Measurements from ENCODE around the gene SWAP70. TPM values are rescaled to one million over a fixed set of nuclear protein-coding genes. Genes with fewer than 3 reads are reported as not detected.

SWAP70 gene
- total and polyA plus RNA-seq, 9 of the 15 experiments (the other 6 are each of a cell fraction or from before 2014, with no cell fraction given) = 1.7 to 4.9 (median 3.9) TPM

DNA sequence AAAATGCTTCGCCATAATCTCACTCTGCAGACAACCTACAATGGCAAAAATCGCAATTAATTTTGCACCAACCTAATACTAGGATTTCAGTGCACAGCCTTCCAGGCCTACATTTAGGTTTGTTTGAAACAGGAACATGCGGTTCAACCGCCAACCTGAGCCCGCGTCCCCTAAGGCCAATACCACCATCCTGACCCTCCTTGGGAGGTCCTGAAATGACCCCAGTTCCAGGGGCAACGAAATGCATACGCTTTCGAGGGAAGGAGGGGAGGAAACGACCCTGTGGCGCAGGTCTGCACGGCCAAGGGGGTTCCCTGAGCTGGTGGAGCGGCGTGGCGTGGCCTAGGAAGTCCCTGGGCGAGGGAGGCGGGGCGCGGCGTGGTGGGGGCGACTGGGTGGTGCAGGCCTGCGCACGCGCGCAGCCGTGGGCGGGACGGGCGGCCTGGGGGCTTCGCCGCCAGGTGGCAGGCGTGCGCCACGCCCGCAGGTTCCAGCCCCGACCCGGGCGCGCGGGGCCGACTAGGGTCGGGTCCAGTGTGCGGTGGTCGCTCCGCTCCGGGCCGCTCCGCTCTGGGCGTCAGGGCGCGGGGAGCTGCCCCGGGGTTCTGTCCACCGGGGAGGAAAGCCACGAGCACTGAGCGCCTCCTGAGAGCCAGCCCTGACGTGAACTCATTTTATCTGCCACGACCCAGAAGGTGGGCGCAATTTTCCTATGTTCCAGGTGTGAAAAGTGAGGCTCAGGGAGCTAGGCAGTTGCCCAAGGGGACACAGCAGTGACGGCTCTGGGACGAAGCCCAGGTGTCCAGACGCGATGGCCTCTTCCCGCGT lies 94.1 kb downstream of the SWAP70 start (continued):
- TF ChIP-seq, protein P1, sequence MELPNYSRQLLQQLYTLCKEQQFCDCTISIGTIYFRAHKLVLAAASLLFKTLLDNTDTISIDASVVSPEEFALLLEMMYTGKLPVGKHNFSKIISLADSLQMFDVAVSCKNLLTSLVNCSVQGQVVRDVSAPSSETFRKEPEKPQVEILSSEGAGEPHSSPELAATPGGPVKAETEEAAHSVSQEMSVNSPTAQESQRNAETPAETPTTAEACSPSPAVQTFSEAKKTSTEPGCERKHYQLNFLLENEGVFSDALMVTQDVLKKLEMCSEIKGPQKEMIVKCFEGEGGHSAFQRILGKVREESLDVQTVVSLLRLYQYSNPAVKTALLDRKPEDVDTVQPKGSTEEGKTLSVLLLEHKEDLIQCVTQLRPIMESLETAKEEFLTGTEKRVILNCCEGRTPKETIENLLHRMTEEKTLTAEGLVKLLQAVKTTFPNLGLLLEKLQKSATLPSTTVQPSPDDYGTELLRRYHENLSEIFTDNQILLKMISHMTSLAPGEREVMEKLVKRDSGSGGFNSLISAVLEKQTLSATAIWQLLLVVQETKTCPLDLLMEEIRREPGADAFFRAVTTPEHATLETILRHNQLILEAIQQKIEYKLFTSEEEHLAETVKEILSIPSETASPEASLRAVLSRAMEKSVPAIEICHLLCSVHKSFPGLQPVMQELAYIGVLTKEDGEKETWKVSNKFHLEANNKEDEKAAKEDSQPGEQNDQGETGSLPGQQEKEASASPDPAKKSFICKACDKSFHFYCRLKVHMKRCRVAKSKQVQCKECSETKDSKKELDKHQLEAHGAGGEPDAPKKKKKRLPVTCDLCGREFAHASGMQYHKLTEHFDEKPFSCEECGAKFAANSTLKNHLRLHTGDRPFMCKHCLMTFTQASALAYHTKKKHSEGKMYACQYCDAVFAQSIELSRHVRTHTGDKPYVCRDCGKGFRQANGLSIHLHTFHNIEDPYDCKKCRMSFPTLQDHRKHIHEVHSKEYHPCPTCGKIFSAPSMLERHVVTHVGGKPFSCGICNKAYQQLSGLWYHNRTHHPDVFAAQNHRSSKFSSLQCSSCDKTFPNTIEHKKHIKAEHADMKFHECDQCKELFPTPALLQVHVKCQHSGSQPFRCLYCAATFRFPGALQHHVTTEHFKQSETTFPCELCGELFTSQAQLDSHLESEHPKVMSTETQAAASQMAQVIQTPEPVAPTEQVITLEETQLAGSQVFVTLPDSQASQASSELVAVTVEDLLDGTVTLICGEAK (IDR thresholded peaks at IDR 0.05) = no peak
- TF ChIP-seq, protein P1 (CRISPR knock-in tag; IDR thresholded peaks at IDR 0.05) = no peak
- TF ChIP-seq, protein P2, sequence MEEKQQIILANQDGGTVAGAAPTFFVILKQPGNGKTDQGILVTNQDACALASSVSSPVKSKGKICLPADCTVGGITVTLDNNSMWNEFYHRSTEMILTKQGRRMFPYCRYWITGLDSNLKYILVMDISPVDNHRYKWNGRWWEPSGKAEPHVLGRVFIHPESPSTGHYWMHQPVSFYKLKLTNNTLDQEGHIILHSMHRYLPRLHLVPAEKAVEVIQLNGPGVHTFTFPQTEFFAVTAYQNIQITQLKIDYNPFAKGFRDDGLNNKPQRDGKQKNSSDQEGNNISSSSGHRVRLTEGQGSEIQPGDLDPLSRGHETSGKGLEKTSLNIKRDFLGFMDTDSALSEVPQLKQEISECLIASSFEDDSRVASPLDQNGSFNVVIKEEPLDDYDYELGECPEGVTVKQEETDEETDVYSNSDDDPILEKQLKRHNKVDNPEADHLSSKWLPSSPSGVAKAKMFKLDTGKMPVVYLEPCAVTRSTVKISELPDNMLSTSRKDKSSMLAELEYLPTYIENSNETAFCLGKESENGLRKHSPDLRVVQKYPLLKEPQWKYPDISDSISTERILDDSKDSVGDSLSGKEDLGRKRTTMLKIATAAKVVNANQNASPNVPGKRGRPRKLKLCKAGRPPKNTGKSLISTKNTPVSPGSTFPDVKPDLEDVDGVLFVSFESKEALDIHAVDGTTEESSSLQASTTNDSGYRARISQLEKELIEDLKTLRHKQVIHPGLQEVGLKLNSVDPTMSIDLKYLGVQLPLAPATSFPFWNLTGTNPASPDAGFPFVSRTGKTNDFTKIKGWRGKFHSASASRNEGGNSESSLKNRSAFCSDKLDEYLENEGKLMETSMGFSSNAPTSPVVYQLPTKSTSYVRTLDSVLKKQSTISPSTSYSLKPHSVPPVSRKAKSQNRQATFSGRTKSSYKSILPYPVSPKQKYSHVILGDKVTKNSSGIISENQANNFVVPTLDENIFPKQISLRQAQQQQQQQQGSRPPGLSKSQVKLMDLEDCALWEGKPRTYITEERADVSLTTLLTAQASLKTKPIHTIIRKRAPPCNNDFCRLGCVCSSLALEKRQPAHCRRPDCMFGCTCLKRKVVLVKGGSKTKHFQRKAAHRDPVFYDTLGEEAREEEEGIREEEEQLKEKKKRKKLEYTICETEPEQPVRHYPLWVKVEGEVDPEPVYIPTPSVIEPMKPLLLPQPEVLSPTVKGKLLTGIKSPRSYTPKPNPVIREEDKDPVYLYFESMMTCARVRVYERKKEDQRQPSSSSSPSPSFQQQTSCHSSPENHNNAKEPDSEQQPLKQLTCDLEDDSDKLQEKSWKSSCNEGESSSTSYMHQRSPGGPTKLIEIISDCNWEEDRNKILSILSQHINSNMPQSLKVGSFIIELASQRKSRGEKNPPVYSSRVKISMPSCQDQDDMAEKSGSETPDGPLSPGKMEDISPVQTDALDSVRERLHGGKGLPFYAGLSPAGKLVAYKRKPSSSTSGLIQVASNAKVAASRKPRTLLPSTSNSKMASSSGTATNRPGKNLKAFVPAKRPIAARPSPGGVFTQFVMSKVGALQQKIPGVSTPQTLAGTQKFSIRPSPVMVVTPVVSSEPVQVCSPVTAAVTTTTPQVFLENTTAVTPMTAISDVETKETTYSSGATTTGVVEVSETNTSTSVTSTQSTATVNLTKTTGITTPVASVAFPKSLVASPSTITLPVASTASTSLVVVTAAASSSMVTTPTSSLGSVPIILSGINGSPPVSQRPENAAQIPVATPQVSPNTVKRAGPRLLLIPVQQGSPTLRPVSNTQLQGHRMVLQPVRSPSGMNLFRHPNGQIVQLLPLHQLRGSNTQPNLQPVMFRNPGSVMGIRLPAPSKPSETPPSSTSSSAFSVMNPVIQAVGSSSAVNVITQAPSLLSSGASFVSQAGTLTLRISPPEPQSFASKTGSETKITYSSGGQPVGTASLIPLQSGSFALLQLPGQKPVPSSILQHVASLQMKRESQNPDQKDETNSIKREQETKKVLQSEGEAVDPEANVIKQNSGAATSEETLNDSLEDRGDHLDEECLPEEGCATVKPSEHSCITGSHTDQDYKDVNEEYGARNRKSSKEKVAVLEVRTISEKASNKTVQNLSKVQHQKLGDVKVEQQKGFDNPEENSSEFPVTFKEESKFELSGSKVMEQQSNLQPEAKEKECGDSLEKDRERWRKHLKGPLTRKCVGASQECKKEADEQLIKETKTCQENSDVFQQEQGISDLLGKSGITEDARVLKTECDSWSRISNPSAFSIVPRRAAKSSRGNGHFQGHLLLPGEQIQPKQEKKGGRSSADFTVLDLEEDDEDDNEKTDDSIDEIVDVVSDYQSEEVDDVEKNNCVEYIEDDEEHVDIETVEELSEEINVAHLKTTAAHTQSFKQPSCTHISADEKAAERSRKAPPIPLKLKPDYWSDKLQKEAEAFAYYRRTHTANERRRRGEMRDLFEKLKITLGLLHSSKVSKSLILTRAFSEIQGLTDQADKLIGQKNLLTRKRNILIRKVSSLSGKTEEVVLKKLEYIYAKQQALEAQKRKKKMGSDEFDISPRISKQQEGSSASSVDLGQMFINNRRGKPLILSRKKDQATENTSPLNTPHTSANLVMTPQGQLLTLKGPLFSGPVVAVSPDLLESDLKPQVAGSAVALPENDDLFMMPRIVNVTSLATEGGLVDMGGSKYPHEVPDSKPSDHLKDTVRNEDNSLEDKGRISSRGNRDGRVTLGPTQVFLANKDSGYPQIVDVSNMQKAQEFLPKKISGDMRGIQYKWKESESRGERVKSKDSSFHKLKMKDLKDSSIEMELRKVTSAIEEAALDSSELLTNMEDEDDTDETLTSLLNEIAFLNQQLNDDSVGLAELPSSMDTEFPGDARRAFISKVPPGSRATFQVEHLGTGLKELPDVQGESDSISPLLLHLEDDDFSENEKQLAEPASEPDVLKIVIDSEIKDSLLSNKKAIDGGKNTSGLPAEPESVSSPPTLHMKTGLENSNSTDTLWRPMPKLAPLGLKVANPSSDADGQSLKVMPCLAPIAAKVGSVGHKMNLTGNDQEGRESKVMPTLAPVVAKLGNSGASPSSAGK (IDR thresholded peaks at IDR 0.05) = peak; percentile 74

Data from K562 (cell line).